Measurements from ENCODE around the gene MACROH2A1. TPM values are rescaled to one million over a fixed set of nuclear protein-coding genes. Genes with fewer than 3 reads are reported as not detected.

The MACROH2A1 gene
- polyA plus RNA-seq, 1 experiment = 129 TPM

DNA sequence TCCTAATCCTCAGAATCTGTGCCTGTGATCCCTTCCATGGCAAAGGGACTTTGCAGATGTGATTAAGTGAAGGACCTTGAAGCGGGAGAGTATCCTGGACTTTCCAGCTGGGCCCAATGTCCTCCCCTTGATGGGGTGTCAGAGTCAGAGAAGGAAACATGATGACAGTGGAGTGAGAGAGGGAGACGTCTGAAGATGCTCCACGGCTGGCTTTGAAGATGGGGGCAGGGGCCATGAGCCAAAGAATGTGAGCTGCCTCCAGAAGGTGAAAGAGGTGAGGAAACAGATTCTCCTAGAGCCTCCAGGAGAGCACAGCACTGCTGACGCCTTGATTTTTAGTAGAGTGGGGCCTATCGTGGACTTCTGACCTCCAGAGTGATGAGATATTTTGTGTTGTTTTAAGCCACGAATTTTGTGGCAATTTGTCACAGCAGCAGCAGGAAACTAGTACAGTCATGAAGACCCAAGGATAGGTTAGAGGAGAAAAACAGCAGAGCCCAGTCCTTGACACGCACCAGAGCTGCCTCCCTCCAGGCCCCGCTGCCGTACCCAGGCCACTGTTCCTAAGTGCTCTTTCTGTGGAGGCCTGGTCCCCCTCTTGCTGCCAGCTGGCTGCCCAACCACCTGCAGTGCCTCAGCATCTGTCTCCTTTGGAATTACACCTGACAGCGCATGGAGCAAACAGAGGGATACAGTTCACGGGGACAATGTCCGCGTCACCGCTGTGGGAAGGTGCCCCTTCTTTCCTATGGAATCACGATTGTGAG, 78.1 kb downstream of the MACROH2A1 start:
- ChIA-PET CTCF (no interaction called here), POLR2A (no interaction called here)
- Histone ChIP-seq H3K27ac (ENCODE audit: low read depth, low read length) (no peak overlapping the region), H3K27me3 (ENCODE audit: control insufficient read depth, insufficient read depth, low read length) (no peaks in the 10 kb centered on the region), H3K4me3 (ENCODE audit: low read depth, low read length) (no peak overlapping the region), H3K9me3 (ENCODE audit: control insufficient read depth, insufficient read depth, low read length) (no peaks in the 10 kb centered on the region; the same call in 1 of the 2 replicates)
- TF ChIP-seq, protein P1, sequence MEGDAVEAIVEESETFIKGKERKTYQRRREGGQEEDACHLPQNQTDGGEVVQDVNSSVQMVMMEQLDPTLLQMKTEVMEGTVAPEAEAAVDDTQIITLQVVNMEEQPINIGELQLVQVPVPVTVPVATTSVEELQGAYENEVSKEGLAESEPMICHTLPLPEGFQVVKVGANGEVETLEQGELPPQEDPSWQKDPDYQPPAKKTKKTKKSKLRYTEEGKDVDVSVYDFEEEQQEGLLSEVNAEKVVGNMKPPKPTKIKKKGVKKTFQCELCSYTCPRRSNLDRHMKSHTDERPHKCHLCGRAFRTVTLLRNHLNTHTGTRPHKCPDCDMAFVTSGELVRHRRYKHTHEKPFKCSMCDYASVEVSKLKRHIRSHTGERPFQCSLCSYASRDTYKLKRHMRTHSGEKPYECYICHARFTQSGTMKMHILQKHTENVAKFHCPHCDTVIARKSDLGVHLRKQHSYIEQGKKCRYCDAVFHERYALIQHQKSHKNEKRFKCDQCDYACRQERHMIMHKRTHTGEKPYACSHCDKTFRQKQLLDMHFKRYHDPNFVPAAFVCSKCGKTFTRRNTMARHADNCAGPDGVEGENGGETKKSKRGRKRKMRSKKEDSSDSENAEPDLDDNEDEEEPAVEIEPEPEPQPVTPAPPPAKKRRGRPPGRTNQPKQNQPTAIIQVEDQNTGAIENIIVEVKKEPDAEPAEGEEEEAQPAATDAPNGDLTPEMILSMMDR (IDR thresholded peaks at IDR 0.05; ENCODE audit: low read depth, low read length) = no peak
- no peak for DNase-seq (ENCODE audit: low read depth, low spot score)

GRCh38 chr5:135319928-135320606, 79.0 kb downstream of the MACROH2A1 start:
- ChIA-PET POLR2A (no interaction called here), CTCF (no interaction called here)
- no peak overlapping the region for H3K4me3 ChIP-seq (ENCODE audit: low read depth, low read length)
- TF ChIP-seq, protein P1 (IDR thresholded peaks at IDR 0.05; ENCODE audit: low read depth, low read length) = peak; percentile 17; the same call in 1 of the 2 replicates
- H3K27me3 ChIP-seq (ENCODE audit: control insufficient read depth, insufficient read depth, low read length) = no peaks in the 10 kb centered on the region
- H3K27ac ChIP-seq (ENCODE audit: low read depth, low read length) = no peak overlapping the region
- no peak for DNase-seq (ENCODE audit: low read depth, low spot score)
- H3K9me3 ChIP-seq (ENCODE audit: control insufficient read depth, insufficient read depth, low read length) = no peaks in the 10 kb centered on the region; the same call in 1 of the 2 replicates

- no peak for DNase-seq (ENCODE audit: low read depth, low spot score)
- POLR2A ChIA-PET = no interaction called here
- no peak overlapping the region for H3K27ac ChIP-seq (ENCODE audit: low read depth, low read length)
- no peaks in the 10 kb centered on the region for H3K27me3 ChIP-seq (ENCODE audit: control insufficient read depth, insufficient read depth, low read length)
- TF ChIP-seq, protein P1 (IDR thresholded peaks at IDR 0.05; ENCODE audit: low read depth, low read length) = no peak
- H3K9me3 ChIP-seq (ENCODE audit: control insufficient read depth, insufficient read depth, low read length) = no peaks in the 10 kb centered on the region; the same call in 1 of the 2 replicates
- CTCF ChIA-PET = interaction anchor here (0.6 kb wide), 1 partner anchor 293 kb away, joined by 3 read pairs; no protein-coding TSS in a partner anchor
- no peak overlapping the region for H3K4me3 ChIP-seq (ENCODE audit: low read depth, low read length)
These were observed 79.6 kb downstream of the MACROH2A1 start for GRCh38 chr5:135319458-135319857.

GRCh38 chr5:135318924-135319323, 80.1 kb downstream of the MACROH2A1 start:
- Histone ChIP-seq H3K27me3 (ENCODE audit: control insufficient read depth, insufficient read depth, low read length) (no peaks in the 10 kb centered on the region), H3K4me3 (ENCODE audit: low read depth, low read length) (no peak overlapping the region), H3K27ac (ENCODE audit: low read depth, low read length) (no peak overlapping the region), H3K9me3 (ENCODE audit: control insufficient read depth, insufficient read depth, low read length) (no peaks in the 10 kb centered on the region; the same call in 1 of the 2 replicates)
- TF ChIP-seq, protein P1 (IDR thresholded peaks at IDR 0.05; ENCODE audit: low read depth, low read length) = no peak
- no peak for DNase-seq (ENCODE audit: low read depth, low spot score)
- ChIA-PET CTCF (interaction anchor here (0.6 to 1.4 kb wide), 2 partner anchors 12 to 293 kb away, joined by 3 to 4 read pairs; no protein-coding TSS in a partner anchor), POLR2A (no interaction called here)

- Histone ChIP-seq H3K9me3 (ENCODE audit: control insufficient read depth, insufficient read depth, low read length) (no peaks in the 10 kb centered on the region; the same call in 1 of the 2 replicates), H3K4me3 (ENCODE audit: low read depth, low read length) (no peak overlapping the region), H3K27ac (ENCODE audit: low read depth, low read length) (no peak overlapping the region), H3K27me3 (ENCODE audit: control insufficient read depth, insufficient read depth, low read length) (no peaks in the 10 kb centered on the region)
- CTCF ChIA-PET = interaction anchor here (0.7 to 1.4 kb wide), 2 partner anchors 13 to 15 kb away, joined by 3 to 4 read pairs; no protein-coding TSS in a partner anchor
- POLR2A ChIA-PET = no interaction called here
- no peak for DNase-seq (ENCODE audit: low read depth, low spot score)
- TF ChIP-seq, protein P1 (IDR thresholded peaks at IDR 0.05; ENCODE audit: low read depth, low read length) = no peak
These were observed 81.0 kb downstream of the MACROH2A1 start for GRCh38 chr5:135318037-135318436.

All from AG04450 (cell line).